ENCODE measurements around the gene TRIP10.

The TRIP10 gene

GRCh38 chr19:6719992-6720368 lies 19.5 kb upstream of the TRIP10 start:
- Histone ChIP-seq H3K27ac (no peak overlapping the region), H3K27me3 (peaks cover 0 to 16% of the 10 kb centered on the region in 2 donors), H3K9me3 (no peaks in the 10 kb centered on the region), H3K36me3 (no peaks in the 10 kb centered on the region), H3K4me3 (peak overlapping the region in 1 of 2 donors; percentile 20), H3K4me1 (peaks cover 0 to 7% (median 2%) of the 10 kb centered on the region in 4 donors)
- TF ChIP-seq, protein P1, sequence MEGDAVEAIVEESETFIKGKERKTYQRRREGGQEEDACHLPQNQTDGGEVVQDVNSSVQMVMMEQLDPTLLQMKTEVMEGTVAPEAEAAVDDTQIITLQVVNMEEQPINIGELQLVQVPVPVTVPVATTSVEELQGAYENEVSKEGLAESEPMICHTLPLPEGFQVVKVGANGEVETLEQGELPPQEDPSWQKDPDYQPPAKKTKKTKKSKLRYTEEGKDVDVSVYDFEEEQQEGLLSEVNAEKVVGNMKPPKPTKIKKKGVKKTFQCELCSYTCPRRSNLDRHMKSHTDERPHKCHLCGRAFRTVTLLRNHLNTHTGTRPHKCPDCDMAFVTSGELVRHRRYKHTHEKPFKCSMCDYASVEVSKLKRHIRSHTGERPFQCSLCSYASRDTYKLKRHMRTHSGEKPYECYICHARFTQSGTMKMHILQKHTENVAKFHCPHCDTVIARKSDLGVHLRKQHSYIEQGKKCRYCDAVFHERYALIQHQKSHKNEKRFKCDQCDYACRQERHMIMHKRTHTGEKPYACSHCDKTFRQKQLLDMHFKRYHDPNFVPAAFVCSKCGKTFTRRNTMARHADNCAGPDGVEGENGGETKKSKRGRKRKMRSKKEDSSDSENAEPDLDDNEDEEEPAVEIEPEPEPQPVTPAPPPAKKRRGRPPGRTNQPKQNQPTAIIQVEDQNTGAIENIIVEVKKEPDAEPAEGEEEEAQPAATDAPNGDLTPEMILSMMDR (IDR thresholded peaks at IDR 0.05): no peak
- DNase-seq: no peak
- intact Hi-C loops (cut with DNase I; ENCODE audit: low total_unique reads): no loop called here

GRCh38 chr19:6720369-6721137 lies 18.9 kb upstream of the TRIP10 start, which contains the start of gene C3:
Gene C3 (minus strand): TSS chr19:6720650. CDS start chr19:6720589, 61 bp downstream.
- TF ChIP-seq, protein P1 (IDR thresholded peaks at IDR 0.05): no peak
- Histone ChIP-seq H3K4me1 (peaks cover 0 to 7% (median 2%) of the 10 kb centered on the region in 4 donors), H3K9me3 (no peaks in the 10 kb centered on the region), H3K4me3 (peak within 1 kb of the TSS in 1 of 2 donors; percentile 20), H3K27ac (no peak within 1 kb of the TSS), H3K36me3 (no peaks in the 10 kb centered on the region), H3K27me3 (peaks cover 0 to 16% of the 10 kb centered on the region in 2 donors)
- intact Hi-C loops (cut with DNase I; ENCODE audit: low total_unique reads): no loop called here
- peak; percentile 77 to 84 for DNase-seq

- H3K36me3 ChIP-seq: no peaks in the 10 kb centered on the region
- H3K27ac ChIP-seq: no peak overlapping the region
- TF ChIP-seq, protein P1 (IDR thresholded peaks at IDR 0.05): no peak
- no peak overlapping the region for H3K4me3 ChIP-seq
- peaks cover 0 to 16% of the 10 kb centered on the region in 2 donors for H3K27me3 ChIP-seq
- no peak for DNase-seq
- no peaks in the 10 kb centered on the region for H3K9me3 ChIP-seq
- H3K4me1 ChIP-seq: peaks cover 0 to 7% (median 2%) of the 10 kb centered on the region in 4 donors
- intact Hi-C loops (cut with DNase I; ENCODE audit: low total_unique reads): no loop called here
Measured at GRCh38 chr19:6721138-6721474, 18.4 kb upstream of the TRIP10 start.

DNA sequence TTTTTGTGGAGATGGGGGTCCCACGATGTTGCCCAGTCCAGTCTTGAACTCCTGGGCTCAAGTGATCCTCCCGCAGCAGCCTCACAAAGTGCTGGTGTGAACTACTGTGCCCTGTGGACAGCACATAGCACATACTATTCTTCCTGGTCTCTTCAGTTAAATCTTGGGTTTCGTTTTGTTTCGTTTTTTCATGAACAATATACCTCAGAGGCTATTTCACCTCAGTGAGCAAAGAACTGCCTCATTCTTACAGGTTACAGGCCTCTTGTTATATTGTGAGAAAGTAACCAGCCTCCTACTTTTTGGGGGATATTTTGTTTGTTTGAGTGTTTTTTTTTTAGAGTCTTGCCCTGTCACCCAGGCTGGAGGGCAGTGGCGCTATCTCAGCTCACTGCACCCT lies 17.7 kb upstream of the TRIP10 start:
- H3K4me1 ChIP-seq: peaks cover 0 to 7% (median 2%) of the 10 kb centered on the region in 4 donors
- no peak overlapping the region for H3K27ac ChIP-seq
- no peaks in the 10 kb centered on the region for H3K36me3 ChIP-seq
- DNase-seq: no peak
- no peak overlapping the region for H3K4me3 ChIP-seq
- TF ChIP-seq, protein P1 (IDR thresholded peaks at IDR 0.05): no peak
- no peaks in the 10 kb centered on the region for H3K9me3 ChIP-seq
- intact Hi-C loops (cut with DNase I; ENCODE audit: low total_unique reads): no loop called here
- H3K27me3 ChIP-seq: peaks cover 0 to 12% of the 10 kb centered on the region in 2 donors

GRCh38 chr19:6723108-6723618 lies 16.3 kb upstream of the TRIP10 start:
- peak in 1 of 2 donors; percentile 66 for DNase-seq
- Histone ChIP-seq H3K27ac (no peak overlapping the region), H3K4me3 (no peak overlapping the region), H3K36me3 (no peaks in the 10 kb centered on the region), H3K4me1 (peaks cover 0 to 7% (median 2%) of the 10 kb centered on the region in 4 donors), H3K9me3 (no peaks in the 10 kb centered on the region), H3K27me3 (peaks cover 0 to 7% of the 10 kb centered on the region in 2 donors)
- TF ChIP-seq, protein P1 (IDR thresholded peaks at IDR 0.05): no peak
- intact Hi-C loops (cut with DNase I; ENCODE audit: low total_unique reads): no loop called here

All from tibial artery (tissue), 4 donors.